Measurements from ENCODE around the gene PACSIN2.
"Not testable (repeated sequence)": the region's sequence is repeated elsewhere in the genome, so short reads cannot be mapped to it uniquely, and the experiment has no call there.

Gene PACSIN2

GRCh38 chr22:42955848-42956247 lies 59.1 kb downstream of the PACSIN2 start:
- ChIA-PET CTCF (interaction anchor here (2.4 kb wide), 1 partner anchor 11 kb away, joined by 9 read pairs; no protein-coding TSS in a partner anchor), POLR2A (no interaction called here)
- no peak for TF ChIP-seq CTCF (IDR thresholded peaks at IDR 0.05; ENCODE audit: control extremely low read depth, extremely low read depth, low read depth, missing control alignments)
- DNase-seq (ENCODE audit: extremely low spot score), result no peak

GRCh38 chr22:42955087-42955635 lies 59.8 kb downstream of the PACSIN2 start:
- no peak for DNase-seq (ENCODE audit: extremely low spot score)
- TF ChIP-seq CTCF (IDR thresholded peaks at IDR 0.05; ENCODE audit: control extremely low read depth, extremely low read depth, low read depth, missing control alignments), result no peak
- ChIA-PET CTCF (interaction anchor here (2.4 kb wide), 1 partner anchor 10 kb away, joined by 9 read pairs; no protein-coding TSS in a partner anchor), POLR2A (no interaction called here)

GRCh38 chr22:42953751-42954150 lies 61.2 kb downstream of the PACSIN2 start:
- POLR2A ChIA-PET; DNase-seq (ENCODE audit: extremely low spot score): not testable (repeated sequence)
- CTCF ChIA-PET, result interaction anchor here (1.1 to 2.4 kb wide), 2 partner anchors 9 to 80 kb away, joined by 3 to 9 read pairs; no protein-coding TSS in a partner anchor

GRCh38 chr22:42951093-42951710 lies 63.7 kb downstream of the PACSIN2 start:
- DNase-seq (ENCODE audit: extremely low spot score), result no peak
- no peak for TF ChIP-seq CTCF (IDR thresholded peaks at IDR 0.05; ENCODE audit: control extremely low read depth, extremely low read depth, low read depth, missing control alignments)
- CTCF ChIA-PET, result interaction anchor here (1.4 to 3.4 kb wide), 2 partner anchors 13 to 15 kb away, joined by 3 to 11 read pairs; no protein-coding TSS in a partner anchor
- POLR2A ChIA-PET, result no interaction called here

GRCh38 chr22:42950281-42950680 lies 64.7 kb downstream of the PACSIN2 start:
- ChIA-PET CTCF (interaction anchor here (0.8 to 3.4 kb wide), 3 partner anchors 12 to 58 kb away, joined by 3 to 11 read pairs (median 3); no protein-coding TSS in a partner anchor), POLR2A (no interaction called here)
- DNase-seq (ENCODE audit: extremely low spot score), result no peak
- TF ChIP-seq CTCF (IDR thresholded peaks at IDR 0.05; ENCODE audit: control extremely low read depth, extremely low read depth, low read depth, missing control alignments), result no peak

GRCh38 chr22:42949159-42949558 lies 65.8 kb downstream of the PACSIN2 start:
- ChIA-PET POLR2A (no interaction called here), CTCF (interaction anchor here (1.0 to 3.4 kb wide), 3 partner anchors 10 to 19 kb away, joined by 4 to 11 read pairs (median 6); no protein-coding TSS in a partner anchor)
- TF ChIP-seq CTCF (IDR thresholded peaks at IDR 0.05; ENCODE audit: control extremely low read depth, extremely low read depth, low read depth, missing control alignments), result no peak
- DNase-seq (ENCODE audit: extremely low spot score), result no peak

- DNase-seq (ENCODE audit: extremely low spot score), result no peak
- TF ChIP-seq CTCF (IDR thresholded peaks at IDR 0.05; ENCODE audit: control extremely low read depth, extremely low read depth, low read depth, missing control alignments), result no peak
- ChIA-PET CTCF (interaction anchor here (1.0 to 3.4 kb wide), 5 partner anchors 9 to 20 kb away, joined by 4 to 11 read pairs (median 5); no protein-coding TSS in a partner anchor), POLR2A (no interaction called here)
Observed at GRCh38 chr22:42948294-42948693, 66.7 kb downstream of the PACSIN2 start.

Data from GM10248 (cell line).